A673 (cell line): ENCODE measurements around the gene TBC1D22A. TPM values are rescaled to one million over a fixed set of nuclear protein-coding genes. Genes with fewer than 3 reads are reported as not detected.

Experiments
- BruUV-seq: library from RNA; stranded (reverse); fragments of 400-500 nt; replicated peaks from 2 replicates; lab custom pipeline; 2021; lab: Mats Ljungman, UMichigan
- CTCF ChIA-PET: fragments of 300-600 bp; sonication (Branson Sonifier 250); formaldehyde crosslinking; loops from one replicate; lab custom pipeline; 2022; ENCODE audit warnings: antibody characterized with exemption; lab: Charles Lee
- POLR2A ChIA-PET: fragments of 300-600 bp; sonication (Branson Sonifier 250); formaldehyde crosslinking; loops from one replicate; lab custom pipeline; 2022; ENCODE audit warnings: antibody characterized with exemption; ENCODE audit not compliant: low non-redundant PET; lab: Charles Lee
- DNase-seq: peaks from one replicate; pipeline ENCODE4 v3.0.0-alpha.2; 2015; ENCODE audit warnings: low spot score
- H3K27ac ChIP-seq: fragments of 200-600 bp; sonication (generic); 2 replicates; pipeline ENCODE4 v1.5.1; 2016; ENCODE audit warnings: mixed run types, low read depth, mild to moderate bottlenecking, mixed read lengths, antibody characterized with exemption, low read length; ENCODE audit not compliant: poor library complexity, severe bottlenecking
- H3K27me3 ChIP-seq: fragments of 200-600 bp; sonication (generic); replicated peaks from 2 replicates; pipeline ENCODE4 v1.6.1; 2017; ENCODE audit warnings: mixed run types, low read depth, mild to moderate bottlenecking, mixed read lengths, antibody characterized with exemption, low read length; ENCODE audit not compliant: insufficient read depth, poor library complexity
- H3K36me3 ChIP-seq: fragments of 200-600 bp; sonication (generic); 2 replicates; pipeline ENCODE4 v1.6.1; 2016; ENCODE audit warnings: mixed run types, mild to moderate bottlenecking, mixed read lengths, antibody characterized with exemption, low read length; ENCODE audit not compliant: insufficient read depth, poor library complexity, severe bottlenecking
- H3K4me1 ChIP-seq: fragments of 200-600 bp; sonication (generic); 2 replicates; pipeline ENCODE4 v1.6.1; 2017; ENCODE audit warnings: mixed run types, mild to moderate bottlenecking, mixed read lengths, antibody characterized with exemption, low read length; ENCODE audit not compliant: insufficient read depth, poor library complexity, severe bottlenecking
- H3K4me3 ChIP-seq: fragments of 200-600 bp; sonication (generic); 2 replicates; pipeline ENCODE4 v1.5.1; 2016; ENCODE audit warnings: low read depth, mixed run types, mild to moderate bottlenecking, mixed read lengths, low read length; ENCODE audit not compliant: poor library complexity, severe bottlenecking
- H3K9me3 ChIP-seq: fragments of 200-600 bp; sonication (generic); 2 replicates; pipeline ENCODE4 v1.6.1; 2016; ENCODE audit warnings: mixed run types, low read depth, mild to moderate bottlenecking, mixed read lengths, antibody characterized with exemption, low read length; ENCODE audit not compliant: poor library complexity, severe bottlenecking
- EZH2 ChIP-seq: fragments of 200-600 bp; sonication (generic); IDR thresholded peaks from 2 replicates; pipeline ENCODE4 v1.6.1; 2017; ENCODE audit warnings: borderline replicate concordance, low read depth, mild to moderate bottlenecking, mixed read lengths, antibody characterized with exemption, low read length; ENCODE audit not compliant: poor library complexity, severe bottlenecking
- intact Hi-C: fragments of 100-400 bp; cut with micrococcal nuclease; formaldehyde crosslinking; loops from one replicate; pipeline ENCODE4 v1.10.0; 2022; ENCODE audit not compliant: unreplicated experiment
- total RNA-seq: library from RNA; stranded (reverse); gene quantifications from 2 replicates; pipeline ENCODE4 v1.2.3, GENCODE V29; 2021
- TF ChIP-seq, protein P1 (sequence below): fragments of 300-800, 200-600 bp; sonication (generic); conservative IDR thresholded peaks from 2 replicates; pipeline ENCODE4 v1.5.1; 2017; ENCODE audit warnings: low read depth, mild to moderate bottlenecking, antibody characterized with exemption, low read length, moderate library complexity, mixed read lengths

The TBC1D22A gene
- total RNA-seq, 1 experiment from 2014 or later, result 22.5 TPM

- H3K9me3 ChIP-seq, result no peaks in the 10 kb centered on the region
- TF ChIP-seq, protein P1, sequence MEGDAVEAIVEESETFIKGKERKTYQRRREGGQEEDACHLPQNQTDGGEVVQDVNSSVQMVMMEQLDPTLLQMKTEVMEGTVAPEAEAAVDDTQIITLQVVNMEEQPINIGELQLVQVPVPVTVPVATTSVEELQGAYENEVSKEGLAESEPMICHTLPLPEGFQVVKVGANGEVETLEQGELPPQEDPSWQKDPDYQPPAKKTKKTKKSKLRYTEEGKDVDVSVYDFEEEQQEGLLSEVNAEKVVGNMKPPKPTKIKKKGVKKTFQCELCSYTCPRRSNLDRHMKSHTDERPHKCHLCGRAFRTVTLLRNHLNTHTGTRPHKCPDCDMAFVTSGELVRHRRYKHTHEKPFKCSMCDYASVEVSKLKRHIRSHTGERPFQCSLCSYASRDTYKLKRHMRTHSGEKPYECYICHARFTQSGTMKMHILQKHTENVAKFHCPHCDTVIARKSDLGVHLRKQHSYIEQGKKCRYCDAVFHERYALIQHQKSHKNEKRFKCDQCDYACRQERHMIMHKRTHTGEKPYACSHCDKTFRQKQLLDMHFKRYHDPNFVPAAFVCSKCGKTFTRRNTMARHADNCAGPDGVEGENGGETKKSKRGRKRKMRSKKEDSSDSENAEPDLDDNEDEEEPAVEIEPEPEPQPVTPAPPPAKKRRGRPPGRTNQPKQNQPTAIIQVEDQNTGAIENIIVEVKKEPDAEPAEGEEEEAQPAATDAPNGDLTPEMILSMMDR, result no peak
- ChIA-PET CTCF (no interaction called here), POLR2A (interaction anchor here (0.7 kb wide), 2 partner anchors 14 to 1776 kb away, joined by 4 read pairs; no protein-coding TSS in a partner anchor)
- no peaks in the 10 kb centered on the region for H3K36me3 ChIP-seq
- no peak overlapping the region for H3K27ac ChIP-seq
- H3K4me1 ChIP-seq, result no peaks in the 10 kb centered on the region
- no TSS peak for BruUV-seq
- H3K4me3 ChIP-seq, result no peak overlapping the region
- H3K27me3 ChIP-seq, result no peaks in the 10 kb centered on the region
- no peak for DNase-seq
- intact Hi-C loops, result no loop called here
Measured at GRCh38 chr22:46783721-46784120, 21.3 kb downstream of the TBC1D22A start.

DNA sequence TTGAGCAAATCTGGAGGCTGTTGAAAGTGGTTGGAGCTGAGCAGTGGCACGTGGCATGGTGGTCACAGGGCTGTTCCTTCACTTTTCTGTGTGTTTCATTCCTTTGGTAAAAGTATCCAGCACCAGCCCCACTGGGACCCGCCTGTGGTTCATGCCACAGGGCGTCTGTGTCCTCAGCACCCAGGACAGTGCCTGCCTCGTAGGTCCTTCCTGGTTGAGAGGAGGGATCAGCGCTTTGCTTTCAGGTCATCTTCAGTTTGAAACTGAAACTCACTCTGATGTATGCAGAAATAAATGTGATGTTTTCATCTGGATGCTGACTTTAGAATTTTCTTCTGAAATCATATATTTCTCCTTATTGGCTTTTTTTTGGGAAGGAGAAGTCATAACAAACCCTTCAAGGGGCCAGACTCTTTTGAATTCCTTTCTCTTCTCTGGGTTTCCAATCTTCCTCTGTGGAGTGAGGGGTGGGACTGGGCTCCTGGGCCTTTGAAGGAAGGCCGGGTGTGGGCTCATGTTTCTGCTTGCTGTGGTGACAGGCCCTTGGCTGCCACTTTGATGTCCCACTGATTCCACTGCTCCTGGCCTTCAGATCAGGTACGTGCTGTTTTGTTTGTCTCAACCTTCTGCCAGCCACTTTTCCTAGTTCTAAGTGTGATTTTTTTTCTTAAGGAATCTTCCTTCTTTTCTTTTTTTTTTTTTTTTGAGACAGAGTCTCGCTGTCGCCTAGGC lies 26.2 kb downstream of the TBC1D22A start:
- no peak for DNase-seq
- no TSS peak for BruUV-seq
- H3K4me3 ChIP-seq, result no peak overlapping the region
- no peaks in the 10 kb centered on the region for H3K27me3 ChIP-seq
- no peaks in the 10 kb centered on the region for H3K4me1 ChIP-seq
- POLR2A ChIA-PET, result interaction anchor here (0.6 kb wide), 1 partner anchor 62 kb away, joined by 4 read pairs; no protein-coding TSS in a partner anchor
- H3K9me3 ChIP-seq, result no peaks in the 10 kb centered on the region
- TF ChIP-seq EZH2, result no peak
- TF ChIP-seq, protein P1, result no peak
- intact Hi-C loops, result no loop called here
- CTCF ChIA-PET, result no interaction called here
- H3K36me3 ChIP-seq, result no peaks in the 10 kb centered on the region
- H3K27ac ChIP-seq, result no peak overlapping the region

GRCh38 chr22:46789992-46790391 lies 27.5 kb downstream of the TBC1D22A start:
- H3K4me1 ChIP-seq, result no peaks in the 10 kb centered on the region
- BruUV-seq, result no TSS peak
- TF ChIP-seq, protein P1, result no peak
- TF ChIP-seq EZH2, result no peak
- DNase-seq, result no peak
- H3K27me3 ChIP-seq, result no peaks in the 10 kb centered on the region
- intact Hi-C loops, result no loop called here
- H3K4me3 ChIP-seq, result no peak overlapping the region
- no peaks in the 10 kb centered on the region for H3K9me3 ChIP-seq
- H3K36me3 ChIP-seq, result peaks cover 3% of the 10 kb centered on the region
- ChIA-PET CTCF (no interaction called here), POLR2A (no interaction called here)
- no peak overlapping the region for H3K27ac ChIP-seq
